Smooth muscle cell (in vitro differentiated cells): ENCODE results near the gene CCL5. TPM values are rescaled to one million over a fixed set of nuclear protein-coding genes. Genes with fewer than 3 reads are reported as not detected.

Source experiments
- DNase-seq: peaks from one replicate; lab custom pipeline; 2025; ENCODE audit not compliant: unreplicated experiment; lab: John Stamatoyannopoulos, UW
- H2AFZ ChIP-seq: fragments of 200-600 bp; sonication (generic); 2 replicates; pipeline ENCODE4 v1.6.0; 2016; ENCODE audit warnings: antibody characterized with exemption, low read depth, mild to moderate bottlenecking
- H3F3A ChIP-seq: fragments of 200-600 bp; sonication (generic); 2 replicates; pipeline ENCODE4 v1.6.0; 2017; ENCODE audit warnings: antibody characterized with exemption, low read depth
- H3K27ac ChIP-seq: fragments of 200-600 bp; sonication (generic); 2 replicates; pipeline ENCODE4 v1.5.1; 2016; ENCODE audit warnings: low read depth, mild to moderate bottlenecking
- H3K27me3 ChIP-seq: fragments of 200-600 bp; sonication (generic); 2 replicates; pipeline ENCODE4 v1.6.1; 2016; ENCODE audit warnings: low read depth, mild to moderate bottlenecking
- H3K36me3 ChIP-seq: fragments of 200-600 bp; sonication (generic); 2 replicates; pipeline ENCODE4 v1.5.1; 2016; ENCODE audit warnings: low read depth
- H3K4me1 ChIP-seq: fragments of 200-600 bp; sonication (generic); 2 replicates; pipeline ENCODE4 v1.5.1; 2016; ENCODE audit warnings: low read depth
- H3K4me2 ChIP-seq: fragments of 200-600 bp; sonication (generic); 2 replicates; pipeline ENCODE4 v1.6.0; 2016; ENCODE audit warnings: mild to moderate bottlenecking
- H3K4me3 ChIP-seq: fragments of 200-600 bp; sonication (generic); 2 replicates; pipeline ENCODE4 v1.5.1; 2016; ENCODE audit warnings: mild to moderate bottlenecking
- H3K79me2 ChIP-seq: fragments of 200-600 bp; sonication (generic); 2 replicates; pipeline ENCODE4 v1.6.0; 2016; ENCODE audit warnings: low read depth, mild to moderate bottlenecking
- H3K9ac ChIP-seq: fragments of 200-600 bp; sonication (generic); 2 replicates; pipeline ENCODE4 v1.6.0; 2016; ENCODE audit warnings: low read depth
- H3K9me3 ChIP-seq: fragments of 200-600 bp; sonication (generic); replicated peaks from 2 replicates; pipeline ENCODE4 v1.5.1; 2016; ENCODE audit warnings: low read depth
- H4K20me1 ChIP-seq: fragments of 200-600 bp; sonication (generic); 2 replicates; pipeline ENCODE4 v1.6.0; 2016; ENCODE audit warnings: low read depth
- WGBS: methylation state at CpG from one replicate; pipeline ENCODE4 v1.1.7; 2016; ENCODE audit warnings: low lambda C conversion rate; 5-methylcytosine and 5-hydroxymethylcytosine counted together
- polyA plus RNA-seq: library from polyadenylated mRNA; unstranded; fragments of >200 nt; fragmentation: Nextera tagmentation; extraction: Ambion mirVana; gene quantifications from 2 replicates; pipeline ENCODE4 v1.2.1, GENCODE V29; 2016
- total RNA-seq: library from RNA; depleted of rRNA; stranded (reverse); fragments of >200 nt; gene quantifications from 2 replicates; pipeline ENCODE4 v1.2.3, GENCODE V29; 2014
- TF ChIP-seq, protein P1 (sequence below): fragments of 200-600 bp; sonication (generic); IDR thresholded peaks from 2 replicates; pipeline ENCODE4 v1.5.1; 2017; ENCODE audit warnings: borderline replicate concordance, mild to moderate bottlenecking, antibody characterized with exemption; ENCODE audit not compliant: insufficient read depth, poor library complexity, severe bottlenecking

Gene CCL5
- total and polyA plus RNA-seq, 2 experiments from 2014 or later, result 0.09 TPM; not detected in 1

DNA sequence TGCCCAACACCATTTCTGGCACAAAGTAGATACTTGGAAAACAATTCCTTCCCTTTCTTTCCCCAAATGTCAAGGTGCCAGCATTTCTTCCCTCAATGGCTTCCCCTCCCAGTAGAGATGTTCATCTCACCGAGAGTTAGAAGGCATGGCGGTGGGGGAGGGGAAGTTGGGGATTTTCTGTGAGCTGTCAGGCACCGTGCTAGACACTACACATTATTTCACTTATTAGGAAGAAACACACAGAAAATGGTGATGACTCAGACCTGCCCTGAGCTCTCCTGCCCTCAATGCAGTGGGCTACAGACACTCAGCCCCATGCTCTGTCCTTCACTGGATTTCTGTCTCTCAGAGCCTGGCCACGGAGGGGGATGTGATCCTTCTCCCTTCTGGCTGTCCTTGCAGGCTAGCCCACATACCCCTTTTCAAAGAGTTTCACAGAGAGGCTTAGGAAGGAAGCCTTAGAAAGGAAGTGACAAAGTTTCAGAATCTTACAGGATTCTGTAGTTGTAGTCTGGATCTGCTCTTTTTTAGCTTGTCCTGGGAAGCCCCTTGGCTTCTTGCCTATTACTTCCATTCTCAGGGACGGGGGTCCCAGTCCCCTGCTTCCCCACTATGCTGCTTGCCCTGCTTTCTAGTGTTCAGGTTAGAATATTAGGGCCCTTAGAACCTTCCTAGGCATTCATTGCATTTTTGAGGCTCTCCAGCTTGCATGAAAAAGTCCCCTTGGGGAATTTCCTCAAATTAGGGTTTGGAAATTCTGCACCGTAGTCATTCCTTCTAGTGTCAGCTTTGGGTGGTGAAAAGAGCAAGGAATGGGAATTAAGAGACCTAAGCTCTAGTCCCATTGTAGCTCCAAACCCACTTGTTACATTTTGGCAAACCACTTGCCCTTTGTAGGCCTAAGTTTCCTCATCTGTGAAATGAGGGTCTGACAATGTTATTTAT is 12.2 kb upstream of the CCL5 start:
- Histone ChIP-seq H2AFZ (peak overlapping the region; percentile 13), H3K9ac (no peak overlapping the region), H3K4me2 (peak overlapping the region; percentile 15), H3K27me3 (no peaks in the 10 kb centered on the region), H3K4me3 (no peak overlapping the region), H3K9me3 (no peaks in the 10 kb centered on the region), H3K4me1 (peaks cover 15% of the 10 kb centered on the region), H3K79me2 (no peaks in the 10 kb centered on the region), H3F3A (peaks cover 10% of the 10 kb centered on the region), H3K36me3 (no peaks in the 10 kb centered on the region), H4K20me1 (no peaks in the 10 kb centered on the region), H3K27ac (peak overlapping the region; percentile 77)
- WGBS, result 35% methylated on average over 6 of the region's 6 CpGs
- no peak for DNase-seq
- TF ChIP-seq, protein P1, sequence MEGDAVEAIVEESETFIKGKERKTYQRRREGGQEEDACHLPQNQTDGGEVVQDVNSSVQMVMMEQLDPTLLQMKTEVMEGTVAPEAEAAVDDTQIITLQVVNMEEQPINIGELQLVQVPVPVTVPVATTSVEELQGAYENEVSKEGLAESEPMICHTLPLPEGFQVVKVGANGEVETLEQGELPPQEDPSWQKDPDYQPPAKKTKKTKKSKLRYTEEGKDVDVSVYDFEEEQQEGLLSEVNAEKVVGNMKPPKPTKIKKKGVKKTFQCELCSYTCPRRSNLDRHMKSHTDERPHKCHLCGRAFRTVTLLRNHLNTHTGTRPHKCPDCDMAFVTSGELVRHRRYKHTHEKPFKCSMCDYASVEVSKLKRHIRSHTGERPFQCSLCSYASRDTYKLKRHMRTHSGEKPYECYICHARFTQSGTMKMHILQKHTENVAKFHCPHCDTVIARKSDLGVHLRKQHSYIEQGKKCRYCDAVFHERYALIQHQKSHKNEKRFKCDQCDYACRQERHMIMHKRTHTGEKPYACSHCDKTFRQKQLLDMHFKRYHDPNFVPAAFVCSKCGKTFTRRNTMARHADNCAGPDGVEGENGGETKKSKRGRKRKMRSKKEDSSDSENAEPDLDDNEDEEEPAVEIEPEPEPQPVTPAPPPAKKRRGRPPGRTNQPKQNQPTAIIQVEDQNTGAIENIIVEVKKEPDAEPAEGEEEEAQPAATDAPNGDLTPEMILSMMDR, result no peak

DNA sequence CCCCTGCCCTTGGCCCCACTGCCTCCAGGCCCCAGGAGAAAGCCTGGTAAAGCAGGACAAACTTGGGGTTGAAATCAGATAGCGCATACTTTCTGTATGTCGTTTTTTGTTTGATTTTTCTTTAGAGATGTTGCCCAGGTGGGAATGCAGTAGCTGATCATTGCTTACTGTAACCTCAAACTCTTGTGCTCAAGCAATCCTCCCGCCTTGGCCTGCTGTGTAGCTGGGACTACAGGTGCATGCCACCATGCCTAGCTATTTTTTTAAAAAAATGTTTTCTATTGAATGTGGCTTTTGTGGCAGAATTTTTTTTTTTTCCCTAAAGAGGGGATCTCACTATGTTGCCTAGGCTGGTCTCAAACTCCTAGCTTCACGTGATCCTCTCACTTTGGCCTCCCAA is 11.1 kb upstream of the CCL5 start:
- H3K27ac ChIP-seq, result no peak overlapping the region
- WGBS, result 97% methylated on average over 4 of the region's 4 CpGs
- H4K20me1 ChIP-seq, result no peaks in the 10 kb centered on the region
- peaks cover 10% of the 10 kb centered on the region for H3F3A ChIP-seq
- TF ChIP-seq, protein P1, result no peak
- no peak overlapping the region for H3K4me2 ChIP-seq
- peaks cover 15% of the 10 kb centered on the region for H3K4me1 ChIP-seq
- no peak overlapping the region for H3K9ac ChIP-seq
- H3K36me3 ChIP-seq, result no peaks in the 10 kb centered on the region
- DNase-seq, result no peak
- no peaks in the 10 kb centered on the region for H3K27me3 ChIP-seq
- no peak overlapping the region for H3K4me3 ChIP-seq
- H3K79me2 ChIP-seq, result no peaks in the 10 kb centered on the region
- no peak overlapping the region for H2AFZ ChIP-seq
- H3K9me3 ChIP-seq, result no peaks in the 10 kb centered on the region

DNA sequence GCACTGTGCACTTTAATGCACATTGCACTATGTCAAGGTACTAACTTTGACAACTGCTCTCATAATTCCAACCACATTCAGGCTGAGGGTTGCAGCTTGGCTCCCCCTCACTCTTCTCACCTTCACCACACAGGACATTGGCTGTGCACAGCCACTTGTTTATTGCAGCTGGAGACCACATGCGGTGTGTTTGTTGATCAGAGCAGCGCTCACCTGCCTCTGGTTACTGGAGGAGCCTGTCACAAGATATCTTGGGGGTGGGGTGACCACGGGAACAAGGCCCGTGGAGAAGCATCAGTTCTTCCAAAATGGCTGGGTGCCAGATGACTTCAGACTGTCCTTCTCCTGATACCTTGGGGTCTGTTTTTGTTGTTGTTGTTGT is 10.6 kb upstream of the CCL5 start:
- H3K27ac ChIP-seq, result no peak overlapping the region
- H3K4me3 ChIP-seq, result no peak overlapping the region
- no peak for DNase-seq
- no peaks in the 10 kb centered on the region for H3K36me3 ChIP-seq
- peaks cover 10% of the 10 kb centered on the region for H3F3A ChIP-seq
- H4K20me1 ChIP-seq, result no peaks in the 10 kb centered on the region
- no peaks in the 10 kb centered on the region for H3K79me2 ChIP-seq
- H3K27me3 ChIP-seq, result no peaks in the 10 kb centered on the region
- H3K4me1 ChIP-seq, result peaks cover 15% of the 10 kb centered on the region
- TF ChIP-seq, protein P1, result no peak
- no peak overlapping the region for H3K4me2 ChIP-seq
- no peaks in the 10 kb centered on the region for H3K9me3 ChIP-seq
- 76% methylated on average over 4 of the region's 4 CpGs for WGBS
- H2AFZ ChIP-seq, result no peak overlapping the region
- H3K9ac ChIP-seq, result no peak overlapping the region
